Liver (tissue), 9 donors: ENCODE measurements around the gene CAPZA2. TPM values are rescaled to one million over a fixed set of nuclear protein-coding genes. Genes with fewer than 3 reads are reported as not detected.

Experiments used
- DNase-seq: peaks from one replicate; pipeline ENCODE4 v3.0.0-alpha.2; 2017; ENCODE audit warnings: low spot score
- H3K27ac ChIP-seq, 2 donors: one replicate each; pipeline ENCODE4 v1.7.0; 2013; ENCODE audit warnings: inconsistent platforms in 2 of 2, low read length in 2 of 2, control low read depth in 1 of 2, low read depth in 1 of 2, mild to moderate bottlenecking in 1 of 2
- H3K27me3 ChIP-seq, 4 donors: one replicate each; pipeline versions ENCODE4 v1.6.1 to v1.7.0; 2013; ENCODE audit warnings: low read length in 3 of 4, inconsistent platforms in 1 of 4, mild to moderate bottlenecking in 1 of 4, moderate library complexity in 1 of 4; ENCODE audit not compliant: control insufficient read depth in 4 of 4, insufficient read depth in 4 of 4
- H3K36me3 ChIP-seq, 4 donors: one replicate each; pipeline versions ENCODE4 v1.6.1 to v1.7.0; 2013; ENCODE audit warnings: low read length in 3 of 4, mild to moderate bottlenecking in 3 of 4, low read depth in 1 of 4, moderate library complexity in 1 of 4; ENCODE audit not compliant: control insufficient read depth in 4 of 4, insufficient read depth in 3 of 4
- H3K4me1 ChIP-seq, 4 donors: one replicate each; pipeline versions ENCODE4 v1.6.1 to v1.7.0; 2013; ENCODE audit warnings: low read length in 3 of 4, mild to moderate bottlenecking in 3 of 4, moderate library complexity in 1 of 4; ENCODE audit not compliant: control insufficient read depth in 4 of 4, insufficient read depth in 4 of 4
- H3K4me3 ChIP-seq, 3 donors: one replicate each; pipeline versions ENCODE4 v1.6.1 to v1.7.0; 2013; ENCODE audit warnings: low read length in 3 of 3, control low read depth in 1 of 3, low read depth in 1 of 3, mild to moderate bottlenecking in 1 of 3
- H3K9ac ChIP-seq, 2 donors: one replicate each; pipeline ENCODE4 v1.7.0; 2013; ENCODE audit warnings: low read length in 2 of 2, mild to moderate bottlenecking in 2 of 2, moderate library complexity in 2 of 2, control low read depth in 1 of 2, low read depth in 1 of 2
- H3K9me3 ChIP-seq, 4 donors: one replicate each; pipeline versions ENCODE4 v1.6.1 to v1.7.0; 2013; ENCODE audit warnings: low read length in 3 of 4; ENCODE audit not compliant: control insufficient read depth in 4 of 4
- EGR1 ChIP-seq, 2 donors: IDR thresholded peaks; 2 replicates each; pipeline ENCODE4 v1.6.1; 2016 to 2018; ENCODE audit warnings: antibody characterized with exemption in 2 of 2, low read depth in 2 of 2
- FOXA1 ChIP-seq: IDR thresholded peaks from 2 replicates; pipeline ENCODE4 v1.6.1; 2016; ENCODE audit warnings: antibody characterized with exemption
- FOXA2 ChIP-seq: IDR thresholded peaks from 2 replicates; pipeline ENCODE4 v1.6.1; 2016; ENCODE audit warnings: antibody characterized with exemption
- GABPA ChIP-seq, 2 donors: IDR thresholded peaks in 1 of 2; conservative IDR thresholded peaks in 1 of 2; 2 replicates each; pipeline ENCODE4 v1.6.1; 2016; ENCODE audit warnings: antibody characterized with exemption in 2 of 2, mild to moderate bottlenecking in 1 of 2, moderate library complexity in 1 of 2
- HNF4A ChIP-seq, 2 donors: conservative IDR thresholded peaks; 2 replicates each; pipeline ENCODE4 v1.6.1; 2016; ENCODE audit warnings: antibody characterized with exemption in 2 of 2, mild to moderate bottlenecking in 2 of 2
- HNF4G ChIP-seq: IDR thresholded peaks from 2 replicates; pipeline ENCODE4 v1.6.1; 2016; ENCODE audit warnings: antibody characterized with exemption
- JUND ChIP-seq, 2 donors: IDR thresholded peaks; 2 replicates each; pipeline ENCODE4 v1.6.1; 2016; ENCODE audit warnings: antibody characterized with exemption in 2 of 2
- NR2F2 ChIP-seq: IDR thresholded peaks from 2 replicates; pipeline ENCODE4 v1.6.1; 2016; ENCODE audit warnings: antibody characterized with exemption
- RAD21 ChIP-seq, 2 donors: IDR thresholded peaks; 2 replicates each; pipeline ENCODE4 v1.6.1; 2016; ENCODE audit warnings: antibody characterized with exemption in 2 of 2, mild to moderate bottlenecking in 2 of 2
- REST ChIP-seq: IDR thresholded peaks from 2 replicates; pipeline ENCODE4 v1.6.1; 2016; ENCODE audit warnings: antibody characterized with exemption, mild to moderate bottlenecking
- RXRA ChIP-seq, 2 donors: IDR thresholded peaks; 2 replicates each; pipeline ENCODE4 v1.6.1; 2017 to 2018; ENCODE audit warnings: antibody characterized with exemption in 2 of 2, mild to moderate bottlenecking in 1 of 2
- SP1 ChIP-seq: IDR thresholded peaks from 2 replicates; pipeline ENCODE4 v1.6.1; 2018; ENCODE audit warnings: antibody characterized with exemption, mild to moderate bottlenecking
- TAF1 ChIP-seq: conservative IDR thresholded peaks from 2 replicates; pipeline ENCODE4 v1.6.1; 2016; ENCODE audit warnings: antibody characterized with exemption, mild to moderate bottlenecking
- YY1 ChIP-seq: IDR thresholded peaks from 2 replicates; pipeline ENCODE4 v1.6.1; 2016; ENCODE audit warnings: antibody characterized with exemption, mild to moderate bottlenecking
- ZBTB33 ChIP-seq: IDR thresholded peaks from 2 replicates; pipeline ENCODE4 v1.6.1; 2016; ENCODE audit warnings: antibody characterized with exemption
- polyA plus RNA-seq, 2 donors: library from polyadenylated mRNA; stranded (reverse) in 1 of 2; unstranded in 1 of 2; fragments of 200-250 nt in 1 of 2; fragments of >200 nt in 1 of 2; fragmentation: Nextera tagmentation in 1 of 2; extraction: Ambion mirVana in 1 of 2; gene quantifications; one replicate each; pipeline versions ENCODE4 v1.2.1 to v1.2.3, GENCODE V29; 2013 to 2015
- total RNA-seq, 2 donors: library from RNA; depleted of rRNA; stranded (reverse); fragments of >200 nt; gene quantifications; one replicate each; pipeline ENCODE4 v1.2.3, GENCODE V29; 2014
- TF ChIP-seq, protein P1 (sequence below): IDR thresholded peaks from 2 replicates; pipeline ENCODE4 v1.6.1; 2016; ENCODE audit warnings: antibody characterized with exemption
- TF ChIP-seq, protein P2 (sequence below): IDR thresholded peaks from 2 replicates; pipeline ENCODE4 v1.6.1; 2016; ENCODE audit warnings: antibody characterized with exemption
- TF ChIP-seq, protein P3 (sequence below): fragments of 150-350 bp; IDR thresholded peaks from 2 replicates; pipeline ENCODE4 v1.5.1; 2017; ENCODE audit warnings: improper control_type of control experiment, low read depth, low read length; ENCODE audit not compliant: missing input control
- donor health status: healthy.
- donor health status: healthy.
- donor health status: healthy.
- donor health status: healthy.
- donor health status: healthy.

The CAPZA2 gene
- total and polyA plus RNA-seq, 4 donors, result 45.1 to 90.0 (median 69.1) TPM

DNA sequence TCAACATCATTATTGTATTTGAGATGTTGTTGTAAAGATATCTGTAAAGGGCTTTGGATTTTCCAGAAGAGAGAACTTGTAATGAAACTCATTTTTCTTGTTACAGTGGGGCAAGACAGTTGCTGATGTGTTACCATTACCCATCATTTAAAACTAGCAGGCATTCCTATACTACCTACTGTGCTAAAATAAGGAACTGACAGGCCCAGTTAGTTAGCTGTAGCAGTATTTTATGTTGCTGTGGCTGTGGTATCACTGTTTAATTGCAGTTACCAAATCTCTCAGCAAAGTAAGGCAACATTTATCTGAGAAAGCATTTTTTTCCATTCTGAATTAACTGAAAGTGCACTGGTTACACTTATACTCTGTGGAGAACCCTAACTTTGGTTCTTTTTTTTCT, 100.8 kb downstream of the CAPZA2 start:
- DNase-seq, result no peak
- Histone ChIP-seq H3K27me3 (no peaks in the 10 kb centered on the region), H3K27ac (no peak overlapping the region), H3K9me3 (no peaks in the 10 kb centered on the region), H3K4me3 (no peak overlapping the region), H3K36me3 (no peaks in the 10 kb centered on the region), H3K9ac (no peak overlapping the region), H3K4me1 (peaks cover 0 to 5% (median 2%) of the 10 kb centered on the region in 4 donors)
- no peak for TF ChIP-seq ZBTB33
- no peak for TF ChIP-seq NR2F2
- no peak for TF ChIP-seq EGR1 (IDR thresholded peaks at IDR 0.05; ENCODE audit: low read depth in 2 of 2)
- TF ChIP-seq HNF4G, result no peak
- TF ChIP-seq, protein P1, sequence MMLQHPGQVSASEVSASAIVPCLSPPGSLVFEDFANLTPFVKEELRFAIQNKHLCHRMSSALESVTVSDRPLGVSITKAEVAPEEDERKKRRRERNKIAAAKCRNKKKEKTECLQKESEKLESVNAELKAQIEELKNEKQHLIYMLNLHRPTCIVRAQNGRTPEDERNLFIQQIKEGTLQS, result no peak
- no peak for TF ChIP-seq SP1
- no peak for TF ChIP-seq GABPA (IDR thresholded peaks at IDR 0.05 in 1 of 2, conservative IDR thresholded peaks at IDR 0.05 in 1 of 2)
- TF ChIP-seq, protein P2, sequence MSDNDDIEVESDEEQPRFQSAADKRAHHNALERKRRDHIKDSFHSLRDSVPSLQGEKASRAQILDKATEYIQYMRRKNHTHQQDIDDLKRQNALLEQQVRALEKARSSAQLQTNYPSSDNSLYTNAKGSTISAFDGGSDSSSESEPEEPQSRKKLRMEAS, result no peak
- no peak for TF ChIP-seq HNF4A (conservative IDR thresholded peaks at IDR 0.05)
- TF ChIP-seq, protein P3, sequence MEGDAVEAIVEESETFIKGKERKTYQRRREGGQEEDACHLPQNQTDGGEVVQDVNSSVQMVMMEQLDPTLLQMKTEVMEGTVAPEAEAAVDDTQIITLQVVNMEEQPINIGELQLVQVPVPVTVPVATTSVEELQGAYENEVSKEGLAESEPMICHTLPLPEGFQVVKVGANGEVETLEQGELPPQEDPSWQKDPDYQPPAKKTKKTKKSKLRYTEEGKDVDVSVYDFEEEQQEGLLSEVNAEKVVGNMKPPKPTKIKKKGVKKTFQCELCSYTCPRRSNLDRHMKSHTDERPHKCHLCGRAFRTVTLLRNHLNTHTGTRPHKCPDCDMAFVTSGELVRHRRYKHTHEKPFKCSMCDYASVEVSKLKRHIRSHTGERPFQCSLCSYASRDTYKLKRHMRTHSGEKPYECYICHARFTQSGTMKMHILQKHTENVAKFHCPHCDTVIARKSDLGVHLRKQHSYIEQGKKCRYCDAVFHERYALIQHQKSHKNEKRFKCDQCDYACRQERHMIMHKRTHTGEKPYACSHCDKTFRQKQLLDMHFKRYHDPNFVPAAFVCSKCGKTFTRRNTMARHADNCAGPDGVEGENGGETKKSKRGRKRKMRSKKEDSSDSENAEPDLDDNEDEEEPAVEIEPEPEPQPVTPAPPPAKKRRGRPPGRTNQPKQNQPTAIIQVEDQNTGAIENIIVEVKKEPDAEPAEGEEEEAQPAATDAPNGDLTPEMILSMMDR, result no peak
- TF ChIP-seq FOXA1, result no peak
- no peak for TF ChIP-seq JUND (IDR thresholded peaks at IDR 0.05)
- no peak for TF ChIP-seq RXRA (IDR thresholded peaks at IDR 0.05)
- no peak for TF ChIP-seq YY1
- no peak for TF ChIP-seq REST
- TF ChIP-seq RAD21 (IDR thresholded peaks at IDR 0.05), result no peak
- TF ChIP-seq TAF1, result no peak
- no peak for TF ChIP-seq FOXA2

GRCh38 chr7:116966601-116967000, 104.2 kb downstream of the CAPZA2 start:
- H3K4me3 ChIP-seq, result no peak overlapping the region
- no peak overlapping the region for H3K27ac ChIP-seq
- H3K4me1 ChIP-seq, result peaks cover 2 to 17% (median 4%) of the 10 kb centered on the region in 4 donors
- H3K27me3 ChIP-seq, result no peaks in the 10 kb centered on the region
- H3K9me3 ChIP-seq, result no peaks in the 10 kb centered on the region
- H3K36me3 ChIP-seq, result no peaks in the 10 kb centered on the region
- no peak overlapping the region for H3K9ac ChIP-seq
- no peak for DNase-seq
- no peak for TF ChIP-seq JUND (IDR thresholded peaks at IDR 0.05)
- no peak for TF ChIP-seq EGR1 (IDR thresholded peaks at IDR 0.05; ENCODE audit: low read depth in 2 of 2)
- no peak for TF ChIP-seq REST
- no peak for TF ChIP-seq FOXA1
- no peak for TF ChIP-seq GABPA (IDR thresholded peaks at IDR 0.05 in 1 of 2, conservative IDR thresholded peaks at IDR 0.05 in 1 of 2)
- no peak for TF ChIP-seq HNF4A (conservative IDR thresholded peaks at IDR 0.05)
- no peak for TF ChIP-seq YY1
- no peak for TF ChIP-seq RAD21 (IDR thresholded peaks at IDR 0.05)
- no peak for TF ChIP-seq TAF1
- no peak for TF ChIP-seq ZBTB33
- no peak for TF ChIP-seq SP1
- no peak for TF ChIP-seq HNF4G
- TF ChIP-seq, protein P1, result no peak
- no peak for TF ChIP-seq FOXA2
